Small intestine (tissue), 7 donors: ENCODE measurements around the gene XRCC3. TPM values are rescaled to one million over a fixed set of nuclear protein-coding genes. Genes with fewer than 3 reads are reported as not detected.

Experiments used
- DNase-seq, 2 donors: peaks; one replicate each; pipeline versions ENCODE4 v3.0.0 to v3.0.0-alpha.2; 2013
- FAIRE-seq: peaks from 2 replicates; lab custom pipeline; 2012; peaks lifted over from hg19 to GRCh38; lab: Jason Lieb, UNC
- H3K27ac ChIP-seq, 3 donors: one replicate each; pipeline ENCODE4 v1.5.1; 2013; ENCODE audit warnings: low read length in 2 of 3, mild to moderate bottlenecking in 2 of 3, control low read depth in 1 of 3, inconsistent platforms in 1 of 3, low read depth in 1 of 3, moderate library complexity in 1 of 3
- H3K27me3 ChIP-seq, 3 donors: one replicate each; pipeline ENCODE4 v1.6.1; 2013; ENCODE audit warnings: low read length in 3 of 3, inconsistent platforms in 1 of 3; ENCODE audit not compliant: control insufficient read depth in 3 of 3, insufficient read depth in 3 of 3
- H3K36me3 ChIP-seq, 3 donors: one replicate each; pipeline ENCODE4 v1.6.1; 2013; ENCODE audit warnings: low read length in 3 of 3, inconsistent platforms in 1 of 3, low read depth in 1 of 3, mild to moderate bottlenecking in 1 of 3, moderate library complexity in 1 of 3; ENCODE audit not compliant: control insufficient read depth in 3 of 3, insufficient read depth in 2 of 3
- H3K4me1 ChIP-seq, 3 donors: one replicate each; pipeline ENCODE4 v1.6.1; 2013; ENCODE audit warnings: low read length in 2 of 3, inconsistent platforms in 1 of 3, low read depth in 1 of 3, mild to moderate bottlenecking in 1 of 3, moderate library complexity in 1 of 3; ENCODE audit not compliant: control insufficient read depth in 3 of 3, insufficient read depth in 2 of 3
- H3K4me3 ChIP-seq, 3 donors: one replicate each; pipeline ENCODE4 v1.5.1; 2013; ENCODE audit warnings: low read length in 3 of 3, control low read depth in 1 of 3, inconsistent platforms in 1 of 3, low read depth in 1 of 3, mild to moderate bottlenecking in 1 of 3, moderate library complexity in 1 of 3
- H3K9me3 ChIP-seq, 2 donors: one replicate each; pipeline ENCODE4 v1.6.1; 2013; ENCODE audit warnings: low read depth in 1 of 2, low read length in 1 of 2; ENCODE audit not compliant: control insufficient read depth in 2 of 2, insufficient read depth in 1 of 2
- WGBS, 3 donors: extraction: QIAGEN DNeasy Blood & Tissue Kit; methylation state at CpG; one replicate each; pipeline ENCODE4 v1.1.7; 2013; 5-methylcytosine and 5-hydroxymethylcytosine counted together
- polyA plus RNA-seq, 4 donors: library from polyadenylated mRNA; stranded (reverse) in 3 of 4; unstranded in 1 of 4; fragments of 200-250 nt in 3 of 4; fragments of 120-200 nt in 1 of 4; gene quantifications; one replicate each; pipeline versions ENCODE4 v1.2.1 to v1.2.3, GENCODE V29; 2013
- donor health status: healthy with polysubstance abuse.
- donor health status: control.
- donor health status: control.
- donor health status: Bipolar disorder and iron deficiency.
- donor health status: healthy.

XRCC3 gene
- polyA plus RNA-seq, 4 donors = 2.7 to 14.0 (median 7.3) TPM

DNA sequence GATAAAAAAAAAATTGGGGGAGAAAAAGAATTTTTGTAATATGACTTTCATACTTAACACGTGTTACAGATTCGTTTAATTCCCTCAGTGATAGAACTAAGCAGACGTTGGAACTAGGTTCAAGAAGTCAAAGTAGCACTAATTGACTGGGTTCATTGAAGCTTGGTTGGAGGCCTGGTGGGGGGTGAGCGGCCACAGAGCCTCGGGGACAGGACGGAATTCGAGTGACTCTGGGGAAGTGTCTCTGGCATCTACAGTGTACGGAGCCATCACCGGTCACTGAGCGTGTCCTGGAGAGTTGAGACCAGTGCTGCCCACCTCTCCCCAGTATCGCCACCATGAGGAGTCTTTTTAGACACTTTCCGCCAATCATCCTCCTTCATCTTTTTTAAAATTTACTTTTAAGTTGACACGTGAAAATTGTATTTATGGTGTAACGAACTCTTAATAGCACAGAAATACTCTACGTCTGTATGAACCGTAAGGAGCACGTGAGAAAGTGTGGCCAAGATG lies 1.7 kb upstream of the XRCC3 start:
- Histone ChIP-seq H3K9me3 (no peaks in the 10 kb centered on the region), H3K27ac (no peak overlapping the region), H3K4me1 (peaks cover 0 to 13% (median 5%) of the 10 kb centered on the region in 3 donors), H3K27me3 (no peaks in the 10 kb centered on the region), H3K4me3 (peak overlapping the region in 2 of 3 donors; percentile 58 to 92), H3K36me3 (peaks cover 0 to 38% (median 0%) of the 10 kb centered on the region in 3 donors)
- 75 to 81% (median 75%) methylated on average over 17 of the region's 17 CpGs for WGBS, 3 donors
- FAIRE-seq (no peak), DNase-seq (peak in 1 of 2 donors; percentile 20)

DNA sequence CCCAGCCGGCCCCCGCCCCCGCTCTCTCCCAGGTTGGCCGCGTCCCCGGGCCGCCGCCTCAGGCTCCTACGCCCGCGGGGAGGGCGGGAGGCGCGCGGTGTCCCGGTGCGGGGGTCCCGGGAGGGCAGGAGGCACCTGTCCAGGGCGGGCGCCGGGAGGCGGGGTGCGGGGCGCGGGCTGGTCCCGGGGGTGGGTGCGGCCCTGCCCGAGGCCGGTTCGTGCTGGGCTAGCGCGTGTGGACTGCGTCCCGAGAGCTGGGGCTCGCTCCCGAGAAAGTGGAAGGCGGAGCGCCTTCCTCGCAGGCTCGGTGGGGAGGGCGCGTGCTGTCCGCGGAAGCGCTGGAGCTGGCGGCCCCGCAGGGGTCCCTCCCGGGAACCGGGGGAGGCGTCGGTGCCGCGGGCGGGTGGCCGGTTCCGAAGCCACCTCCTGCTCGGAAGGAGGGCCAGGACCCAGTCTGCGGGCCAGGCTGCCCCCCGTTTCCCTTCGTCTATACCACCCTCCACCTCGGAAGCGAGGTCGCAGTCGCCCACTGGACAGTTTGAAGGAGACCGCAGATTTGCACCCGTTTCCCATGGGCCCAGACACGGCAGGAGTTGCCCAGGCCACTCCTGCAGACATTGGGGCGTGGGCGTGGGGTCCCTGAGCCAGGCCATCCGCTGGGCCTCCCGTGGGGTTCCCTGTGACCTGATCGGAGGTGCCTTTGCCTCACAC lies 995 bp upstream of the XRCC3 start:
- Histone ChIP-seq H3K4me1 (peaks cover 0 to 16% (median 5%) of the 10 kb centered on the region in 3 donors), H3K36me3 (peaks cover 0 to 31% (median 0%) of the 10 kb centered on the region in 3 donors), H3K27me3 (no peaks in the 10 kb centered on the region), H3K9me3 (no peaks in the 10 kb centered on the region), H3K27ac (peak overlapping the region in 1 of 3 donors; percentile 82), H3K4me3 (peak overlapping the region; percentile 58 to 92 (median 69))
- WGBS, 3 donors = 1 to 3% (median 2%) methylated on average over 42 to 72 of the region's 72 CpGs
- peak; percentile 51 to 68 for DNase-seq
- FAIRE-seq = no peak

DNA sequence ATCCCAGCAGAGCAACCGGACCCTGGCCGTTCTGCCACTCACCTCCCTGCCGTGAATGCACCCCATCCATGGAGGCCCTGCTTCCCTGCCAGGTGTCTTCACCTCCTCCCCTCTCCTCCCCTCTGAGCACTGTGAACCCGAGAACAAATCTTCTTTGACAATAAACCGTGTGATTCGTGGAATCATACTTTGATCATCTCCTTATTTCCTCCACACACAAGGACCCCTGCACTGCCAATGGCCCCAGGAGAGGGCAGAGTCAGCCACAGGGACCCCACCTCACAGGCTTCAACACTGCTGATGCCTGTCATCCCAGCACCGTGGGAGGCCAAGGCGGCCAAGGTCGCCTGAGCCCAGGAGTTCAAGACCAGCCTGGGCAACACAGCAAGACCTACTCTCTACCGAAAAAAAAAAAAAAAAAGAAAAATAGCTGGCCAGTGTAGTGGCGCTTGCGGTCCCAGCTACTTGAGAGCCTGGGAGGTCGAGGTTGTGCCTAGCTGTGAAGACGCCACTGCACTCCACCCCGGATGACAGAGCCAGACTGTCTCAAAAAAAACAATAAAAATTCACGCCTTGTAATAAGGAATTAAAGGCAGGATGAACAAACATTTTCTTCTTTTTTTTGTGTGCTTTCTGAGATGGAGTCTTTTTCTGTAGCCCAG lies 1.1 kb downstream of the XRCC3 start:
- FAIRE-seq = no peak

DNA sequence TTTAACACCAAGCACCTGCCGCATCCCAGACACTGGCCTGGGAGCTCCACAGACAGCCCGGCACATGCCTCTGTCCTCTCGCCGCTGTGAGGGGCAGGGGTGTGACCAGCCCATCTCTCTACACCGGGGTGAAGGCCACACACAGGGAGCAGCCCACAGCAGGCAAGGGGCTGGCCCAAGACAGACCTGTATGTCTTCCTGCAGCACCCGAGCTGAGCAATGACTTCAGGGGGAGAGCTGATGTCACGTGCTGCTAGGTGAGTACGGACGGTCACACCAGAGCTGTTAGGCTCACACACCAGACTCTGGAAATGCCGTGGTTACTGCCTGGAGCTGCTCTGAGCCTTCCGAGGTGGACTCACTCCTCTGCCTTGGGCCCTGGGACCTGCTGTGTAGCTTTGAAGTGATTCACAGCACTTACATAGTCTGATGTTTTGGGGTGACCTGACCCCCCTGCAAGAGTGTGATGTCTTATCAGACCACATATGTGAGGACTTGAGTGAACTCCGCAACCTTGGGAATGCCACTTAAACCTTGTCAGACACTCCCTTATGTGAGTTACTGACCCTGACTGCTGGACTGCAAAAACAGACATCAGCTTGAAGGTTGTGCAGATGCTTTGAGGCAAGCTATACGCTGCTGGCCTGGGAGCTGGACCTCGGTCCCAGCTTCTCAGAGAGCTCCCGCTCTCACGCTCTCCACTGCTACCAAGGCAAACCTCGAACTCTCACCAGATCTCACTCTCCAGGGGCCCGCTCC lies 1.8 kb downstream of the XRCC3 start:
- no peaks in the 10 kb centered on the region for H3K27me3 ChIP-seq
- FAIRE-seq (no peak), DNase-seq (no peak)
- 86 to 93% (median 88%) methylated on average over 18 of the region's 18 CpGs for WGBS, 3 donors
- peaks cover 0 to 34% (median 0%) of the 10 kb centered on the region in 3 donors for H3K36me3 ChIP-seq
- H3K9me3 ChIP-seq = no peaks in the 10 kb centered on the region
- no peak overlapping the region for H3K4me3 ChIP-seq
- peaks cover 0 to 19% (median 5%) of the 10 kb centered on the region in 3 donors for H3K4me1 ChIP-seq
- no peak overlapping the region for H3K27ac ChIP-seq

More for the DNA sequence above, 1.1 kb downstream of the XRCC3 start:
- no peaks in the 10 kb centered on the region for H3K27me3 ChIP-seq
- H3K36me3 ChIP-seq = peaks cover 0 to 31% (median 0%) of the 10 kb centered on the region in 3 donors
- peaks cover 0 to 19% (median 5%) of the 10 kb centered on the region in 3 donors for H3K4me1 ChIP-seq
- peak overlapping the region in 1 of 3 donors; percentile 30 for H3K4me3 ChIP-seq
- WGBS, 3 donors = 61 to 69% (median 68%) methylated on average over 16 of the region's 16 CpGs
- H3K9me3 ChIP-seq = no peaks in the 10 kb centered on the region
- no peak for DNase-seq
- H3K27ac ChIP-seq = no peak overlapping the region

DNA sequence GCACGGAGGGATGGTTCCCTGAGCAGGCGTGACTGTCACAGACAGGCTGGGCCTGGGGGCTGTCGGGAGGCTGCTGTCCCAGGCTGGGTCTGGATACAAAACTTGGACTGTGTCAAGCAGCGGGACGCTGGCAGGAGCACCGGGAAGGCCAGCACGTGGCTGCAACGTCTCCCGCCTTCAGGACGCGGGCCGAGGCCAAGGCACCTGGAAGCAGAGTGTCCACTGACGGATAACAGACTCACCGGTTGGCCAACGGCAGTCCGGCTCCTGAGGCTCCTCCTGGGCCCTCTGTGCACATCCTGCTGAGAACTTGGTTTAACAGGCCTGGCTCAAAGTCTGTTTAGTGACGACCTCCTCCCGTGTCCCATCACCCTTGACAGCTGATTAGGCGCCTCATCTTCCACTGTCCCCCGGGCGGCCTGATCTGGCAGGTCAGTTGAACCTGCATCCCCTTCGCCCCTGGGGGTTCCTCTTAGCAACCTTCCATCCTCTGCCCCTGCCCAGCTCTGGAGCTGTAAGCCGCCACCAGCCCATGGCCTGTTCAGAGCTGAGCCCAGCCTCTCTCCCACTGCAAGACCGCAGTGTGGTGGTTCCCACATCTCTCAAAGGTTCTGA lies 2.5 kb downstream of the XRCC3 start:
- Histone ChIP-seq H3K4me1 (peaks cover 0 to 16% (median 5%) of the 10 kb centered on the region in 3 donors), H3K36me3 (peaks cover 0 to 34% (median 0%) of the 10 kb centered on the region in 3 donors), H3K27me3 (no peaks in the 10 kb centered on the region), H3K9me3 (no peaks in the 10 kb centered on the region), H3K27ac (peak overlapping the region in 1 of 3 donors; percentile 57), H3K4me3 (no peak overlapping the region)
- WGBS, 3 donors = 81 to 87% (median 82%) methylated on average over 24 of the region's 24 CpGs
- FAIRE-seq (no peak), DNase-seq (no peak)

DNA sequence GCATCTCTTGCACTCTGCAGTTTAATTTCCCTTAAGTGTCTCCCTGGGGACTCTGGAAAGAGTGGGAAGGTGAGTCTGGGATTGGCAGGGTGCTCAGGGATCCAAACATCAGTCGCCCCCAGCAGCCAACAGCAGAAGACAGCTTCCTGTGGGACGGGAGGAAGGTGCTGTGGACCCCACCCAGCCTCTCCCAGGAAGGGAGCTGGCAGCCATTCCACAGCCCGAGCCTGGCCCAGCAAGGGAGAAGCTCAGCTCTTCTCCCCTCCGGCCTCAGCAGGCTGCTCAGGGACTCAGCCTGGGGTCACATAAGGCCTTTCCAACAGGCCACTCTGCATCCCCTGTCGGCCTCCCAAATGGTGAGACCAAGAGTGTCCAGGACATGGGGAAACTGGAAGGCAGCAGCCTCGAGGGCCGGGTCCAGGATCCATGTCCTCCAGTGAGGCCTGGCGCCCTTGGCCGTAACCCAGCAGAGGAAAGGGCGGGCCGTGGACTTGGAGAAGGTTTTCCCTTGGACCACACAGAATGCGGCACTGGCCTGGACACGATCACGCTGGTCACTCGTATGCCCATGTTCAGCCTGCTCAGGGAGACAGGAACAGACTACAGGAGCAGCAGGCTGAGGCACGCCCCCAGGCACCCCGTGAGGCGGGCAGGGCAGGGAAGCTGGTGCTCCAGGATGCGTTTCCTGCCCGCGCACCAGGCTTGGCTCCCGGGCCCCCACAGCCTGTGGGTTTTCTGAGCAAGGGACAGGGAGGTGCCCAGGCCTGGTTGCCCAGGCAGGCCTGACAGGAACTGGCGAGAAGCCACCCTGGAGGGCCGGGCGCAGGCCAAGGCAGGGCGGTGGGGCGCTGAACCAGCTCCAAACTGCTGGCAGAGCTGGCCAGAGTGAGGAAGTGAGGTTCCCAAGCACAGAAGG lies 3.5 kb downstream of the XRCC3 start:
- Histone ChIP-seq H3K36me3 (peaks cover 0 to 39% (median 0%) of the 10 kb centered on the region in 3 donors), H3K9me3 (no peaks in the 10 kb centered on the region), H3K4me3 (no peak overlapping the region), H3K27ac (peak overlapping the region in 1 of 3 donors; percentile 57), H3K27me3 (no peaks in the 10 kb centered on the region), H3K4me1 (peaks cover 0 to 14% (median 5%) of the 10 kb centered on the region in 3 donors)
- FAIRE-seq (no peak), DNase-seq (peak in 1 of 2 donors; percentile 44)
- WGBS, 3 donors = 35 to 56% (median 41%) methylated on average over 27 of the region's 27 CpGs

DNA sequence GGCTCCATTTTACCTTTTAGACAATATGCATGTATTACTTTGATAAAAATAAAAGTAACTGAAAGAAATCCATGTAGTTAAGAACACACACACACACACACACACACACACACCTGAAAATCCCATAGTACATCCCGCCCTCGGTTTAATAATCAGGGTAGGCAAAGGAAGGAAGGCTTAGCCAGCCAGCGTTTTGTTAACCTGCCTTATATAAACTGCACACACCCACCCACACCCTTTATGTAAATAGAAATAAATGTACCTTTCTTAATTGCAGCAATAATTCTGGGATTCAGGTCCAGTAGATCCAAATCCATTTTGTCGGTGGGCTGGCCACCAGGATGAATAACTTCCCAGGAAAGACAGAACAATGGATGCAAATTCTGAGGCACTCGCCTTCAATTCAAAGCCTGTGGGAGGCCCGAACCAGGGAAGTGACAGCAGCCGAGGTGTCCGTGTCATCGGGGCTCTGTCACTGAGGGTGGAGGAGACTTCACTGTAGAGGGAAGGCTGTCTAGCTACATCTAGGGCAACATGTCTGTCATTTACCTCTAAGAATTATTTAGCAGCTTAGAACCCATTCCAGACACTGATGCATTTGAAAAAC lies 4.4 kb downstream of the XRCC3 start:
- WGBS, 3 donors = 10 to 52% (median 45%) methylated on average over 9 of the region's 9 CpGs
- Histone ChIP-seq H3K4me3 (no peak overlapping the region), H3K27me3 (no peaks in the 10 kb centered on the region), H3K27ac (peak overlapping the region in 1 of 3 donors; percentile 57), H3K9me3 (no peaks in the 10 kb centered on the region), H3K4me1 (peaks cover 0 to 10% (median 5%) of the 10 kb centered on the region in 3 donors), H3K36me3 (peaks cover 0 to 48% (median 0%) of the 10 kb centered on the region in 3 donors)
- no peak for FAIRE-seq
- DNase-seq = peak; percentile 34 to 74
